Hepatocyte (in vitro differentiated cells): ENCODE measurements around the gene LCLAT1. TPM values are rescaled to one million over a fixed set of nuclear protein-coding genes. Genes with fewer than 3 reads are reported as not detected.
"Not testable (repeated sequence)": the region's sequence is repeated elsewhere in the genome, so short reads cannot be mapped to it uniquely, and the experiment has no call there.

Experiments
- DNase-seq: peaks from one replicate; pipeline ENCODE4 v3.0.0-alpha.2; 2016; ENCODE audit warnings: low spot score
- H2AFZ ChIP-seq: fragments of 200-600 bp; sonication (generic); 2 replicates; pipeline ENCODE4 v1.6.0; 2016; ENCODE audit warnings: antibody characterized with exemption, mild to moderate bottlenecking
- H3K27ac ChIP-seq: fragments of 200-600 bp; sonication (generic); 2 replicates; pipeline ENCODE4 v1.5.1; 2016; ENCODE audit warnings: mild to moderate bottlenecking
- H3K27me3 ChIP-seq: fragments of 200-600 bp; sonication (generic); 2 replicates; pipeline ENCODE4 v1.6.1; 2016
- H3K36me3 ChIP-seq: fragments of 200-600 bp; sonication (generic); replicated peaks from 2 replicates; pipeline ENCODE4 v1.5.1; 2016; ENCODE audit warnings: low read depth; ENCODE audit not compliant: insufficient read depth
- H3K4me1 ChIP-seq: fragments of 200-600 bp; sonication (generic); 2 replicates; pipeline ENCODE4 v1.5.1; 2016; ENCODE audit warnings: mild to moderate bottlenecking, moderate library complexity; ENCODE audit not compliant: insufficient read depth
- H3K4me2 ChIP-seq: fragments of 200-600 bp; sonication (generic); 2 replicates; pipeline ENCODE4 v1.6.0; 2016
- H3K4me3 ChIP-seq: fragments of 200-600 bp; sonication (generic); 2 replicates; pipeline ENCODE4 v1.5.1; 2016; ENCODE audit warnings: mild to moderate bottlenecking
- H3K79me2 ChIP-seq: fragments of 200-600 bp; sonication (generic); 2 replicates; pipeline ENCODE4 v1.6.0; 2017; ENCODE audit warnings: mild to moderate bottlenecking
- H3K9me2 ChIP-seq: fragments of 200-600 bp; sonication (generic); replicated peaks from 2 replicates; pipeline ENCODE4 v1.6.0; 2017; ENCODE audit warnings: mild to moderate bottlenecking; ENCODE audit not compliant: insufficient read depth
- H3K9me3 ChIP-seq: fragments of 200-600 bp; sonication (generic); 2 replicates; pipeline ENCODE4 v1.5.1; 2016; ENCODE audit warnings: low read depth, mild to moderate bottlenecking
- H4K20me1 ChIP-seq: fragments of 200-600 bp; sonication (generic); 2 replicates; pipeline ENCODE4 v1.6.0; 2016; ENCODE audit warnings: mild to moderate bottlenecking; ENCODE audit not compliant: insufficient read depth, poor library complexity, severe bottlenecking
- CTCF ChIP-seq: fragments of 200-600 bp; sonication (generic); IDR thresholded peaks from 2 replicates; pipeline ENCODE4 v1.5.1; 2016; ENCODE audit warnings: antibody characterized with exemption, mild to moderate bottlenecking; ENCODE audit not compliant: poor library complexity
- EZH2 ChIP-seq: fragments of 200-600 bp; sonication (generic); IDR thresholded peaks from 2 replicates; pipeline ENCODE4 v1.6.1; 2016; ENCODE audit warnings: antibody characterized with exemption, mild to moderate bottlenecking, borderline replicate concordance
- EZH2phosphoT487 ChIP-seq: fragments of 200-600 bp; sonication (generic); IDR thresholded peaks from one replicate; pipeline ENCODE4 v1.6.1; 2018; ENCODE audit warnings: antibody characterized with exemption, mild to moderate bottlenecking, low read depth, moderate library complexity; ENCODE audit not compliant: unreplicated experiment, severe bottlenecking
- WGBS: methylation state at CpG from one replicate; pipeline ENCODE4 v1.1.6; 2016; ENCODE audit warnings: low lambda C conversion rate; ENCODE audit errors: missing lambda C conversion rate; 5-methylcytosine and 5-hydroxymethylcytosine counted together
- polyA plus RNA-seq: library from polyadenylated mRNA; unstranded; fragments of >200 nt; fragmentation: Nextera tagmentation; extraction: Ambion mirVana; gene quantifications from 2 replicates; pipeline ENCODE4 v1.2.1, GENCODE V29; 2016
- total RNA-seq: library from RNA; depleted of rRNA; stranded (reverse); fragments of >200 nt; gene quantifications from 2 replicates; pipeline ENCODE4 v1.2.3, GENCODE V29; 2014

Gene LCLAT1
- total and polyA plus RNA-seq, 2 experiments from 2014 or later, result 10.1 to 15.4 TPM

GRCh38 chr2:30464544-30465170 is 17.6 kb downstream of the LCLAT1 start:
- peaks cover 76% of the 10 kb centered on the region for H3K79me2 ChIP-seq

DNA sequence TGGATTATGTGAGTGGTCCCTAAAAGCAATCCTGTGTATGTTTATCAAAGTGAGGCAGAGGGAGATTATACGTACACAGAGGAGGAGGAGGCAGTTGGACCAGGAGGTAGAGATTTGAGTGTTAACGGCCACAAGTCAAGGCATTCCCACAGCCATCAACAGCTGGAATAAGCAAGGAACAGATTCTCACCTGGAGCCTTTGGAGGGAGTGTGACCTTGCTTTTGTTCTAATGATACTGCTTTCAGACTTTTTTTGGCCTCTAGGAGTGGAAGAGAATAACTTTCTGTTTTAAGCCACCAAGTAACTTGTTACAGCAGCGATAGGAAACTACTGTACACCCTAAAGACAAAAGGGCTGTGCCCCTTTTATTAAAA is 18.1 kb downstream of the LCLAT1 start:
- Histone ChIP-seq H3K27me3 (no peaks in the 10 kb centered on the region), H3K9me2 (no peaks in the 10 kb centered on the region), H3K36me3 (no peaks in the 10 kb centered on the region), H3K4me2 (no peak overlapping the region), H3K27ac (no peak overlapping the region), H3K9me3 (no peaks in the 10 kb centered on the region), H3K4me3 (no peak overlapping the region), H2AFZ (no peak overlapping the region), H3K79me2 (peaks cover 76% of the 10 kb centered on the region), H3K4me1 (no peaks in the 10 kb centered on the region), H4K20me1 (no peaks in the 10 kb centered on the region)
- no peak for DNase-seq
- 69% methylated on average over 3 of the region's 3 CpGs for WGBS
- TF ChIP-seq EZH2, result no peak
- TF ChIP-seq EZH2phosphoT487, result no peak
- no peak for TF ChIP-seq CTCF

More at GRCh38 chr2:30464544-30465170, 17.6 kb downstream of the LCLAT1 start:
- H3K4me1 ChIP-seq, result no peaks in the 10 kb centered on the region
- TF ChIP-seq CTCF, result no peak
- no peak for TF ChIP-seq EZH2
- no peak for TF ChIP-seq EZH2phosphoT487
- H3K4me2 ChIP-seq, result no peak overlapping the region
- H3K9me3 ChIP-seq, result no peaks in the 10 kb centered on the region
- H4K20me1 ChIP-seq, result no peaks in the 10 kb centered on the region
- H3K27me3 ChIP-seq, result no peaks in the 10 kb centered on the region
- no peak for DNase-seq
- H3K4me3 ChIP-seq, result no peak overlapping the region
- no peaks in the 10 kb centered on the region for H3K9me2 ChIP-seq
- no peaks in the 10 kb centered on the region for H3K36me3 ChIP-seq
- WGBS, result 72% methylated on average over 4 of the region's 4 CpGs
- no peak overlapping the region for H3K27ac ChIP-seq
- H2AFZ ChIP-seq, result no peak overlapping the region

GRCh38 chr2:30466216-30466615 is 19.2 kb downstream of the LCLAT1 start:
- TF ChIP-seq EZH2phosphoT487 (no peak), CTCF (no peak), EZH2 (no peak)
- Histone ChIP-seq H3K4me3 (no peak overlapping the region), H3K27ac (no peak overlapping the region), H3K36me3 (no peaks in the 10 kb centered on the region), H3K9me3 (no peaks in the 10 kb centered on the region), H2AFZ (no peak overlapping the region), H3K79me2 (peaks cover 77% of the 10 kb centered on the region), H3K4me1 (no peaks in the 10 kb centered on the region), H3K9me2 (no peaks in the 10 kb centered on the region), H3K4me2 (no peak overlapping the region), H4K20me1 (no peaks in the 10 kb centered on the region), H3K27me3 (no peaks in the 10 kb centered on the region)
- DNase-seq, result no peak
- WGBS, result 100% methylated on average over 1 of the region's 1 CpG

GRCh38 chr2:30467062-30467826 is 20.2 kb downstream of the LCLAT1 start:
- H2AFZ ChIP-seq, H3K4me2 ChIP-seq, H3K36me3 ChIP-seq, H3K27me3 ChIP-seq, H3K9me3 ChIP-seq, H3K4me3 ChIP-seq, H3K9me2 ChIP-seq, H4K20me1 ChIP-seq, H3K4me1 ChIP-seq, H3K27ac ChIP-seq, DNase-seq: not testable (repeated sequence)
- peaks cover 77% of the 10 kb centered on the region for H3K79me2 ChIP-seq
- 98% methylated on average over 8 of the region's 8 CpGs for WGBS
